HAP-1 (cell line): ENCODE measurements around the gene CACNA1C.

Experiments
- DNase-seq, 2 experiments: peaks; one replicate each; pipeline ENCODE4 v3.0.0-alpha.2; 2016 to 2020; ENCODE audit warnings: low spot score in 2 of 2
- H3K27me3 ChIP-seq: fragments of 250-450 bp; sonication (Bioruptor Pico); 2 replicates; pipeline ENCODE4 v1.5.1; 2020; ENCODE audit warnings: low read depth, mild to moderate bottlenecking, moderate library complexity
- H3K36me3 ChIP-seq: fragments of 250-450 bp; sonication (Bioruptor Pico); replicated peaks from 2 replicates; pipeline ENCODE4 v1.5.1; 2020; ENCODE audit warnings: mild to moderate bottlenecking
- H3K4me1 ChIP-seq: fragments of 250-450 bp; sonication (Bioruptor Pico); 2 replicates; pipeline ENCODE4 v1.5.1; 2020; ENCODE audit warnings: mild to moderate bottlenecking
- H3K4me3 ChIP-seq: fragments of 250-450 bp; sonication (Bioruptor Pico); 2 replicates; pipeline ENCODE4 v1.5.1; 2020; ENCODE audit warnings: mild to moderate bottlenecking, moderate library complexity
- H3K9me3 ChIP-seq: fragments of 250-450 bp; sonication (Bioruptor Pico); 2 replicates; pipeline ENCODE4 v1.5.1; 2020; ENCODE audit warnings: mild to moderate bottlenecking, moderate library complexity
- in situ Hi-C: fragments of 300-500 bp; cut with MboI; formaldehyde crosslinking; loops from 3 replicates; pipeline ENCODE4 v1.14.3; 2020; ENCODE audit warnings: low sequenced_read_pairs, inconsistent platforms, mixed read lengths

CACNA1C gene

DNA sequence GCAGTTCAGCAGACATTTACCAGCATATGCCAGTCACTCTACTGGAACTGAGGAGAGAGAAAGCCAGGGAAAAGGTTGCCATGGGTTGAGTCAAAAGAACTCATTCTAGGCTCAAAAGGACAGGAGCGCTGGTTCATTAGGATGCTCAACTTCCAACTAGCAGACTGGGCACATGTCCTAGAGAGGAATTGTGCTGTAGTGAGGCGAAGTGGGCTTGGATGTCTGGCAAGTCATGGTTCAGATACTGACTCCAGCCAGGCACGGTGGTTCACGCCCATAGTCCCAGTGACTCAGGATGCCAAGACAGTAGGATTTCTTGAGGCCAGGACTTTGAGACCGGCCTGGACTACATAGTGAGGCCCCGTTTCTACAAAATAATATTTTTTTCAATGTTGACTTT, 281.5 kb downstream of the CACNA1C start:
- H3K36me3 ChIP-seq = no peaks in the 10 kb centered on the region
- in situ Hi-C loops = no loop called here
- no peak for DNase-seq
- no peaks in the 10 kb centered on the region for H3K4me1 ChIP-seq
- peaks cover 6% of the 10 kb centered on the region; the same call in 1 of the 2 replicates for H3K27me3 ChIP-seq
- no peaks in the 10 kb centered on the region for H3K9me3 ChIP-seq
- no peak overlapping the region for H3K4me3 ChIP-seq

DNA sequence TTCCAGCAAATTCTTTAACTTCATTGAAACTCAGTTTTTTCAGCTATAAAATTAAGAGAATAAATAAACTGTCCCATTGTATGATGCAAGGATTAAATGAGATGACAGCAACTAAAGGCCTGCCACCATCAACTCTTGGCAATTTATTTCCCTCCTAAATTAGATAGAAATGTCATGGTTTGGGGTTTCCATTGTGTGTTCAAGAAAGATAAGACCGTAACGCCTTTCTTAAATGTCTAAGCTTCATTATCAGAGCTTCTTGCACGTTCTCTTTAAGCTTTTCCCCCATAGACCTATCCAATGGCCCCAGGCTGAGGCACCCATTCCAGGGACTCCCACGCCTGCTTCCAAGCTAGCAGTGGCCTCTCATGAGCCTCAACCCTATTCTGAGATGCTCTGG, 281.9 kb downstream of the CACNA1C start:
- Histone ChIP-seq H3K27me3 (peaks cover 6% of the 10 kb centered on the region; the same call in 1 of the 2 replicates), H3K4me1 (no peaks in the 10 kb centered on the region), H3K4me3 (no peak overlapping the region), H3K36me3 (no peaks in the 10 kb centered on the region), H3K9me3 (no peaks in the 10 kb centered on the region)
- DNase-seq = no peak
- in situ Hi-C loops = no loop called here

DNA sequence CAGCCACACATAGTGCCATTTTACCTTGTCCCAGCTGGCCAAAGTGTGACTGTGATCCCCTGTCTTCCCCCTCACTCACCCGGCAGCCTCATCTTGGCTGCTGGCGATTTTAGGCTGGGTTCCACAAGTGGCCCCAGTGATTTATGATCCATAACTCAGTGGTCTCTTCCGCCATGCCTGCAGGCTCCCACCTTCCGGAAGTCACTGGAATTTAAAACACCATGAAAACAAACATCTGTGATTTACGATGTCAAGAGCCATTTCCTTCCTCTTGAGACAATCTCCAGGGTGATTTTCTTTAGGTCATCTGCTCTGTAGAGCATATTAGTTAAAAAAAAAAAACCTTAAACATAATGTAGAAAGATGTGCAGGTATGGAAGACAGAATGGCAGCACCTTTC, 282.3 kb downstream of the CACNA1C start:
- no peak for DNase-seq
- Histone ChIP-seq H3K27me3 (peaks cover 3% of the 10 kb centered on the region; the same call in 1 of the 2 replicates), H3K9me3 (no peaks in the 10 kb centered on the region), H3K4me1 (no peaks in the 10 kb centered on the region), H3K36me3 (no peaks in the 10 kb centered on the region), H3K4me3 (no peak overlapping the region)
- in situ Hi-C loops = no loop called here

- no peak for DNase-seq
- Histone ChIP-seq H3K27me3 (peaks cover 3% of the 10 kb centered on the region; the same call in 1 of the 2 replicates), H3K36me3 (no peaks in the 10 kb centered on the region), H3K9me3 (no peaks in the 10 kb centered on the region), H3K4me1 (no peaks in the 10 kb centered on the region), H3K4me3 (no peak overlapping the region)
- in situ Hi-C loops = no loop called here
Observed at GRCh38 chr12:2335513-2335912, 282.7 kb downstream of the CACNA1C start.

GRCh38 chr12:2335916-2336315, 283.1 kb downstream of the CACNA1C start:
- in situ Hi-C loops = no loop called here
- no peaks in the 10 kb centered on the region for H3K9me3 ChIP-seq
- H3K4me1 ChIP-seq = no peaks in the 10 kb centered on the region
- H3K36me3 ChIP-seq = no peaks in the 10 kb centered on the region
- H3K4me3 ChIP-seq = no peak overlapping the region
- H3K27me3 ChIP-seq = peaks cover 3% of the 10 kb centered on the region; the same call in 1 of the 2 replicates
- no peak for DNase-seq

DNA sequence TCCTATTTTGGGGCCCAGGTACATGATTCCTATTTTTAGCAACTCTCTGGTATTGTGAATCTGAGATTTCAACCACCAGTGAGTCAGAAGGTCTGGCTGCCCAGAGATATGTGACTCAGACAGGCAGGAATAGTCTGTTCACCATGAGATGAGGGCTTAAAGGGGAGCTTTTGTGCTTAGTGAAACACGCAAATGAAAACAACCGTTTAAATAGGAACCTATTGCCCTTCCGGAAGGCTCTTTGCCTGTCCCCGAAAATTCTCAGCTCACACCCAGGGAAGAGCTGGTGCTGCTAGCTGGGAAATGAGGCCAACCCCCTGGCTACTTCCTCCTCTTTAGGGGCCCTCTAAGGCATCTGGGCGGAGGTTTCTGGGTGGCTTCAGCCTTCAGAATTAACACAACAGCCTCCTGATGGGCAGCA, 283.6 kb downstream of the CACNA1C start:
- DNase-seq = no peak
- peaks cover 3% of the 10 kb centered on the region; the same call in 1 of the 2 replicates for H3K27me3 ChIP-seq
- no peaks in the 10 kb centered on the region for H3K36me3 ChIP-seq
- H3K4me3 ChIP-seq = no peak overlapping the region
- H3K9me3 ChIP-seq = no peaks in the 10 kb centered on the region
- in situ Hi-C loops = no loop called here
- H3K4me1 ChIP-seq = no peaks in the 10 kb centered on the region

- Histone ChIP-seq H3K36me3 (no peaks in the 10 kb centered on the region), H3K27me3 (peaks cover 3% of the 10 kb centered on the region; the same call in 1 of the 2 replicates), H3K4me3 (no peak overlapping the region), H3K9me3 (no peaks in the 10 kb centered on the region), H3K4me1 (no peaks in the 10 kb centered on the region)
- DNase-seq = no peak
- in situ Hi-C loops = no loop called here
Observed at GRCh38 chr12:2337031-2338010, 284.5 kb downstream of the CACNA1C start.

DNA sequence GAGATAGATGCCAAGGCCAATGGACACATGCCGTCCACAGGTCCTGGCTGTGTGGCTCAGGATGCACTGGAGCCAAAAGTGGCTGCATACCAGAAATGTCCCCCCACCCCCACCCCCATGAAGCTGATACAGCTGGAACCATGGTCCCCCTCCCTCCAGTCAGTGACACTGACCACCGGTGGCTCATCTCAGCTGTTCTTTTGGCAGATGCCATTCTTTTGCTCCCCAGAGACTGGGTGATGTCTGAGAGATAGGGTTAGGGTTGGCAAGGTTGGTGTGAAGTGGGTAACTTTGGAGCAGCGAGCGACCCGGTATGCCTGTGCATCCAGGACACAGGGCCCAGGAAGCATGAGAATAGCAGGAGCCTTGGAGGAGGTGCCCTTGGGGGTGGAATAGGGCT, 285.6 kb downstream of the CACNA1C start:
- in situ Hi-C loops = no loop called here
- Histone ChIP-seq H3K4me1 (no peaks in the 10 kb centered on the region), H3K36me3 (no peaks in the 10 kb centered on the region)

GRCh38 chr12:2338991-2339431, 286.2 kb downstream of the CACNA1C start:
- Histone ChIP-seq H3K4me1 (no peaks in the 10 kb centered on the region), H3K4me3 (no peak overlapping the region), H3K27me3 (peaks cover 3% of the 10 kb centered on the region; the same call in 1 of the 2 replicates), H3K9me3 (no peaks in the 10 kb centered on the region), H3K36me3 (no peaks in the 10 kb centered on the region)
- no peak for DNase-seq
- in situ Hi-C loops = no loop called here

More for the DNA sequence above, 285.6 kb downstream of the CACNA1C start:
- no peak overlapping the region for H3K4me3 ChIP-seq
- DNase-seq = no peak
- H3K9me3 ChIP-seq = no peaks in the 10 kb centered on the region
- H3K27me3 ChIP-seq = peaks cover 3% of the 10 kb centered on the region; the same call in 1 of the 2 replicates

GRCh38 chr12:2341051-2341751, 288.4 kb downstream of the CACNA1C start:
- Histone ChIP-seq H3K36me3 (no peaks in the 10 kb centered on the region), H3K4me1 (no peaks in the 10 kb centered on the region), H3K9me3 (no peaks in the 10 kb centered on the region), H3K27me3 (no peaks in the 10 kb centered on the region), H3K4me3 (no peak overlapping the region)
- in situ Hi-C loops = no loop called here
- no peak for DNase-seq

DNA sequence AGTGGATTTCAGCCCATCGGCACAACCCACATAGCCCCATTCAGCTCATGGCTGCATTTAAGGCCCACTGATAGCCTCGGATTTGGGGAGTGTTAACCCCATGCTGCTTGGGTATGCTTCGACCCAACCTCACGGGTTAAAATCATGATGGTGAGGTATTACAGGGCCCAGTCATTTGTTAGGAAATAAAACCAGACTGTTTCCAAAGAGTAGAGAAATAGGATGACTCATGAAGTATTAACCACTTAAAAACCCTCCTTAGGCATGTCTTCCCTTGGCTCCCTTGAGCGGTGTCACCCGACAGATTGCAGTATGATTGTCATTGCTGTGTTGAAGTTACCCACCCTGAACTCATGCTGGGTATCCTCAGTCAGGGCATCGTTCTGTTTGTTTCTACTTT, 289.1 kb downstream of the CACNA1C start:
- in situ Hi-C loops = no loop called here

DNA sequence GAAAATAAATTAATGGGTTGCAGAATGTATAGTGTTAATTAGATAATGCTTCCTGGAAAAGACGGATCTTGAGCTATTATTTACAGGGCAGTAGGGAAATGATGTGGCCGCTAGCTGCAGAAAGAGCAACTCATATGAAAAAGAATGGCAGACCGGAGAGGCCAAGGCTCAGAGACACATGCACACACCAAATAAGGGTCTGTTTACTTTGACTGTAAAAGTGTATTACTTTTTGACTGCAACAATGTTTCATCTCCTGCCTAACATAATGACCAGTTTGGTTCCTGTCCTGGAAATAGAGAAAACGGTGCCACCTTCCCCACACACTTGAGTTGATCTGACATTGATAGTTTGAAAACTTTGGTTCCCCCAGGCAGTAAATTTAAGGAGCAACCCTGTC, 290.9 kb downstream of the CACNA1C start:
- Histone ChIP-seq H3K4me1 (no peaks in the 10 kb centered on the region), H3K4me3 (no peak overlapping the region), H3K9me3 (no peaks in the 10 kb centered on the region), H3K27me3 (no peaks in the 10 kb centered on the region), H3K36me3 (no peaks in the 10 kb centered on the region)
- in situ Hi-C loops = no loop called here
- DNase-seq = no peak

More for the DNA sequence above, 289.1 kb downstream of the CACNA1C start:
- Histone ChIP-seq H3K27me3 (no peaks in the 10 kb centered on the region), H3K36me3 (no peaks in the 10 kb centered on the region), H3K4me3 (no peak overlapping the region), H3K9me3 (no peaks in the 10 kb centered on the region), H3K4me1 (no peaks in the 10 kb centered on the region)
- no peak for DNase-seq

GRCh38 chr12:2344476-2344875, 291.7 kb downstream of the CACNA1C start:
- DNase-seq = no peak
- no peaks in the 10 kb centered on the region for H3K4me1 ChIP-seq
- H3K4me3 ChIP-seq = no peak overlapping the region
- no peaks in the 10 kb centered on the region for H3K9me3 ChIP-seq
- H3K36me3 ChIP-seq = no peaks in the 10 kb centered on the region
- H3K27me3 ChIP-seq = no peaks in the 10 kb centered on the region
- in situ Hi-C loops = no loop called here

DNA sequence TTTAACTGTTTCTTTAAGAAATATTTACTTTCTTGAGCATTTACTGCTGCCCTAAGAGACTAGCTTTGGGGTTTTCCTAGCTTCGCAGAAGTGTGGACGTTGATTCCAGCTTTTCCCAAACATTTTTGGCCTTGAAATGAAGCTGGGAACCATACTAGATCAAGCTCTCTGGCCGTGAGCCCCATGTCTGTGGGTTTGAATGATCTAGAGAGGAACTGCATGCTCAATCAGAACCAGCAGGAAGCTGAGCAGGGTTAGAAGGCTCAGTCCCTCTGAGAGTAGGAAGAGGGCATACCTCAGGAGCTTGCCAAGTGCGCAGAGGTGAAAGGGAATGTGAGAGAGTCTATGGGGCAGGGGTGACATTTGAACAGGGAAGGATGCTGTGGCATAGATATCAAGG, 292.1 kb downstream of the CACNA1C start:
- no peaks in the 10 kb centered on the region for H3K9me3 ChIP-seq
- no peaks in the 10 kb centered on the region for H3K4me1 ChIP-seq
- H3K27me3 ChIP-seq = no peaks in the 10 kb centered on the region
- in situ Hi-C loops = no loop called here
- no peak overlapping the region for H3K4me3 ChIP-seq
- no peaks in the 10 kb centered on the region for H3K36me3 ChIP-seq
- no peak for DNase-seq
